Ishikawa (cell line): Measurements from ENCODE around the gene PRR15L.

Experiments
- CEBPB ChIP-seq: IDR thresholded peaks from 2 replicates; pipeline ENCODE4 v1.6.1; 2012
- EGR1 ChIP-seq: IDR thresholded peaks from 2 replicates; pipeline ENCODE4 v1.6.1; 2012
- EP300 ChIP-seq: IDR thresholded peaks from 2 replicates; pipeline ENCODE4 v1.6.1; 2012; ENCODE audit warnings: borderline replicate concordance
- FOXM1 ChIP-seq: IDR thresholded peaks from 2 replicates; pipeline ENCODE4 v1.6.1; 2012; ENCODE audit warnings: low read depth, borderline replicate concordance
- NFIC ChIP-seq: IDR thresholded peaks from 2 replicates; pipeline ENCODE4 v1.6.1; 2012
- RAD21 ChIP-seq: IDR thresholded peaks from 2 replicates; pipeline ENCODE4 v1.6.1; 2012; ENCODE audit warnings: low read depth
- TAF1 ChIP-seq: IDR thresholded peaks from 2 replicates; pipeline ENCODE4 v1.6.1; 2012; ENCODE audit warnings: low read depth, mild to moderate bottlenecking
- TCF12 ChIP-seq: IDR thresholded peaks from 2 replicates; pipeline ENCODE4 v1.6.1; 2012; ENCODE audit warnings: low read depth
- TEAD4 ChIP-seq: IDR thresholded peaks from 2 replicates; pipeline ENCODE4 v1.6.1; 2012
- YY1 ChIP-seq: IDR thresholded peaks from 2 replicates; pipeline ENCODE4 v1.6.1; 2012; ENCODE audit warnings: low read depth
- ZBTB7A ChIP-seq: IDR thresholded peaks from 2 replicates; pipeline ENCODE4 v1.6.1; 2012; ENCODE audit warnings: low read depth
- TF ChIP-seq, protein P1 (sequence below): IDR thresholded peaks from 2 replicates; pipeline ENCODE4 v1.6.1; 2012
- TF ChIP-seq, protein P2 (sequence below): IDR thresholded peaks from 2 replicates; pipeline ENCODE4 v1.6.1; 2012; ENCODE audit warnings: low read depth, mild to moderate bottlenecking

GRCh38 chr17:47918991-47919390 lies 38.7 kb downstream of the PRR15L start:
- TF ChIP-seq YY1 = no peak
- no peak for TF ChIP-seq EGR1
- TF ChIP-seq, protein P1, sequence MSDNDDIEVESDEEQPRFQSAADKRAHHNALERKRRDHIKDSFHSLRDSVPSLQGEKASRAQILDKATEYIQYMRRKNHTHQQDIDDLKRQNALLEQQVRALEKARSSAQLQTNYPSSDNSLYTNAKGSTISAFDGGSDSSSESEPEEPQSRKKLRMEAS = no peak
- no peak for TF ChIP-seq EP300
- TF ChIP-seq TEAD4 = no peak
- no peak for TF ChIP-seq TAF1
- no peak for TF ChIP-seq FOXM1
- TF ChIP-seq RAD21 = no peak
- TF ChIP-seq CEBPB = no peak
- TF ChIP-seq, protein P2, sequence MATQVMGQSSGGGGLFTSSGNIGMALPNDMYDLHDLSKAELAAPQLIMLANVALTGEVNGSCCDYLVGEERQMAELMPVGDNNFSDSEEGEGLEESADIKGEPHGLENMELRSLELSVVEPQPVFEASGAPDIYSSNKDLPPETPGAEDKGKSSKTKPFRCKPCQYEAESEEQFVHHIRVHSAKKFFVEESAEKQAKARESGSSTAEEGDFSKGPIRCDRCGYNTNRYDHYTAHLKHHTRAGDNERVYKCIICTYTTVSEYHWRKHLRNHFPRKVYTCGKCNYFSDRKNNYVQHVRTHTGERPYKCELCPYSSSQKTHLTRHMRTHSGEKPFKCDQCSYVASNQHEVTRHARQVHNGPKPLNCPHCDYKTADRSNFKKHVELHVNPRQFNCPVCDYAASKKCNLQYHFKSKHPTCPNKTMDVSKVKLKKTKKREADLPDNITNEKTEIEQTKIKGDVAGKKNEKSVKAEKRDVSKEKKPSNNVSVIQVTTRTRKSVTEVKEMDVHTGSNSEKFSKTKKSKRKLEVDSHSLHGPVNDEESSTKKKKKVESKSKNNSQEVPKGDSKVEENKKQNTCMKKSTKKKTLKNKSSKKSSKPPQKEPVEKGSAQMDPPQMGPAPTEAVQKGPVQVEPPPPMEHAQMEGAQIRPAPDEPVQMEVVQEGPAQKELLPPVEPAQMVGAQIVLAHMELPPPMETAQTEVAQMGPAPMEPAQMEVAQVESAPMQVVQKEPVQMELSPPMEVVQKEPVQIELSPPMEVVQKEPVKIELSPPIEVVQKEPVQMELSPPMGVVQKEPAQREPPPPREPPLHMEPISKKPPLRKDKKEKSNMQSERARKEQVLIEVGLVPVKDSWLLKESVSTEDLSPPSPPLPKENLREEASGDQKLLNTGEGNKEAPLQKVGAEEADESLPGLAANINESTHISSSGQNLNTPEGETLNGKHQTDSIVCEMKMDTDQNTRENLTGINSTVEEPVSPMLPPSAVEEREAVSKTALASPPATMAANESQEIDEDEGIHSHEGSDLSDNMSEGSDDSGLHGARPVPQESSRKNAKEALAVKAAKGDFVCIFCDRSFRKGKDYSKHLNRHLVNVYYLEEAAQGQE = no peak
- TF ChIP-seq NFIC = no peak
- no peak for TF ChIP-seq TCF12
- TF ChIP-seq ZBTB7A = no peak
